GM18951 (cell line): ENCODE data around the gene LTBP2.

Experiments used
- POLR2A ChIP-seq: IDR thresholded peaks from 4 replicates; pipeline ENCODE4 v1.6.1; 2011; ENCODE audit warnings: mild to moderate bottlenecking; ENCODE audit not compliant: insufficient read length, insufficient read depth; ENCODE audit errors: extremely low read depth
- in situ Hi-C: fragments of 300-500 bp; cut with MboI; formaldehyde crosslinking; loops from one replicate; pipeline ENCODE4 v1.12.0; 2022; ENCODE audit warnings: low sequenced_read_pairs, mixed read lengths, inconsistent platforms; ENCODE audit not compliant: unreplicated experiment

LTBP2 gene

GRCh38 chr14:74648601-74649000, 36.6 kb upstream of the LTBP2 start:
- in situ Hi-C loops, result no loop called here
- no peak for TF ChIP-seq POLR2A

DNA sequence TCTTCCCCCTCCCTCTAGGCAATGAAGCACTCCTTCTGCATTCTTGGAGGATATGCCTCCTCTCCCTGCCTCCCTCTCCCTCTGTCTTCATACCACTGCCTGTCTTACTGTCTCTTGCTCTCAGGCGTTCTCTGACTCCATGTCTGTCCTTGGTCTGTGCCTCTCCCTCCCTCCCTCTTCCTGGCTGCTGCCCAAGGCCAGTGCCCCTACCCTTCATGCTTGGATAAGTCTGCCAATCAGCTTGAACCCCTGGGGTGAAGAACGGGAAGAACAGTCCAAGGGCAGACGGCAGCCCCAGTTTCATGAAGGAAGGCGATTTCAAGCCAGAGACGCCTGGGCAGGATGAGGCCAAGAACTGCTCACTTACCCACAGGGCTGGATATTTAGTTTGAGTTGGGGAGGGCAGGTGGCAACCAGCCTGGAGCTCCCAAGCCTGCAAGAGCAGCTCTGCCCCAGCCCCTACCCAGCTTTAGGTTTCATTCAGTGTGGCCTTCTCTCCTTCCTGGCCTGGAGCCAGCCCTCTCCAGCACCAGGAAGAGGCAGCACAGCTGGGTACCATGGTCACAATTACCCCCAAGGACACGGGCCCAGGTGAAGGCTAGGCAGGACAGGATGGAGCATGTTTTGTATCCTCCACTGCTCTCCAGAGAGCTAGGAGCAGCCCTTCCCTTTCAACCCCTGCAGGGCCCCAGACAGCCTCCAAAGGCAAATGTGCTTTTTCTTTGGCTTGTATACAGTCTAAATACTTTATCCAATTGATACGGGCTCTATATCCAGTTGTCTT, 35.8 kb upstream of the LTBP2 start:
- TF ChIP-seq POLR2A, result no peak
- in situ Hi-C loops, result no loop called here

GRCh38 chr14:74647061-74647677, 35.1 kb upstream of the LTBP2 start:
- TF ChIP-seq POLR2A, result no peak
- in situ Hi-C loops, result no loop called here

DNA sequence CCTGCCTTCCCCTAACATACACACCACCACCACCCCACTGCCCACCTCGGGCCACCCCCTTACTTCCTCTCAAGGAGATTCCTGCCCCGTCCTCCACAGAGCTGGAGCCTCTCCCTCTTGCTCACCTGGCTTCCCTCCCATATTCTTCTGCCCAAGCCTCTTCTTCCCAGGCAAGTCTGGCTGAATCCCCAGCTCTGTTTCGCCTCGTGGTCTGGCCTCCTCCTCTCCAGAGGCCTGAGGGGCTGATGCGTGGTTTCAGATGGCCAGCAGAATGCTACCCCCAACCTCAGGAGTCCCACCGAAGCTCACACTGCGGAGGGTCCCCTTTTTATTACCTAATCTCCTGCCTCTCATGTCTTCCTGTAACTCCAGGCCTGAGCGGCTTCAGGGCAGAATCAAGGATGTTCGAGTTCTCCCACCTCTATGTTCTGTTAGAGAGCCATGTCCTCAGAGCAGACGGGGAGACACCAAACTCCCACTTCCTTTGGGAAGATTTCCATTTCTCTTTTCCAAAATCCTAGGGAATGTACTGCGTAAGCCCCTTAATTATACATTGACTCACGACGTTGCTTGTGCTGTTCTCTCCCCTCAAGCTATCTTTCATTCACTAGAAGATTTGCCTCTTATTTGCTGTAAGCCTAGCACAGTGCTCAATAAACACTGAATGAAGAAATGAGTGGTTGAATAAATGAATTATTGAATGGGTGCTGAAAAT, 33.9 kb upstream of the LTBP2 start:
- in situ Hi-C loops, result no loop called here
- TF ChIP-seq POLR2A, result no peak

DNA sequence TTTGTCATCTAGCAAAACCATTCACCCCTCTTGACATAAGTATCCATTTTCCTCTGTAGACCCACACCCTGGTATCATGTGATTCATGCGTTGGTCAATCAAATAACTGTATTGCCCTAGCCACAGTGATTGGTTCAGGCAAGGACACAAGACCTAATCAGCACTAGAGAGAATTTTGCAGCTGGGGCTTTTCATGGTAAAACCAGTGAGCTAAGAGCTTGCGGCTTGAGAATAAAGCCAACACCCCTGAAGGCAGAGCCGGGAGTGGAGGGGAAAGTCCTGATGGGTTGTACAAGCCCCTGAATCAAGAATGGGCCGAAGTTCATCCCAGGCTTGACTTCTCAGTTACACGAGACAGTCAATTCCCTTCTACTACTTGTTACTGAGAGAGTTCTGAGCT, 33.2 kb upstream of the LTBP2 start:
- in situ Hi-C loops, result no loop called here
- no peak for TF ChIP-seq POLR2A

DNA sequence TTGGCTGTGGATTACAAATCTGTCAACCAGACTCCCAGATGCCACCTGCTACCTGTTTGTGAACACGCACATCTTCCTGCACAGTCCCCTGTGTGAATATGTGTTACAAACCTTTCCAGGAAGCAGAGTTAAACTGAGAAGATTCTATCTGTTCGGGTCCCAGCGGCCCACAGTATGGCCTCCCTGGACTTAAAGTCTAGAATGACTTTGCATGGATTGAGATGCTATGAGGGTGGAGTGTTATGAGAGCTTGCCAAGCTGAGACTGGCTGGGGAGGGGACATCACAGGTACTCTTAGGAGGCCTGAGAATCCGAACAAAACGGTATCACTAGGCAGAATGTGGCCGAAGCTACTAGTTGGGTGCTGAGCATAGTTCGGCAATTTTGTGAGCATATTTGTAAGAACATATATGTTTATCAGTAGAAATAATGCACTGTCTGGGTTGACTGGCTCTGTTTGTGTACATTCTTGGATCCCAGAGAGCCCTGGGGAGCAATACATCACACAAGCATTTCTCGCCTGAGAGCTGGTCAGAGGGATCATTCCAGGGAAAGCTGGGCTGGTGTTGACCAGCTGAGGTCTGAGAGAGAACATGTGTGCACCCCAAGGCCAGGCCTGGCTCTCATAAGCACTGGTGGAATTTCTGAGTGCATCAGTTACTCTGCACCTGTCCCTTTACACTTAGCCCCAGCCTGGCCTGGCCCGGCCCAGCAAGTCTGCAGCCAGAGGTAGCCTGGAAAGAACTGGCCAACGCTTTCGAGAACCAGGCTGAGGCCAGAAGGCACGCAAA, 29.8 kb upstream of the LTBP2 start:
- in situ Hi-C loops, result no loop called here
- no peak for TF ChIP-seq POLR2A

DNA sequence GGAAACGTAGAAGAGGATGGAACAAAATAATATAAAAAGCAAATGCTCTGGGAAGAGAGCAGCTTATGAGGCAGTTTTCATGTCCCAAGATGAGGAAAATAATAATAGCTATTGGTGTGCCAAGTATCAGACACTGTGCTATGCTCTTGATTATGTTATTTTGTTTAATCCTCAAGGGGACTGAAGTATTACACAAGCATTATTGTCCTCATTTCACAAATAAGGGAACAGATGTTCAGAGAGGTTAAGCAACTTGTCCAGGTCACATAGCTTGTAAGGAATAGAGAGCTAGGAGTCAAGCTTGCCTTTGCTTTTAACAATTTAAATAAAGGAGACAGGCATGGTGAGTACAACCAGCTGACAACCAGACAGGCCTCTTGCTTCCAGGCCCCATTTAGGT, 26.9 kb upstream of the LTBP2 start:
- in situ Hi-C loops, result no loop called here
- no peak for TF ChIP-seq POLR2A

- in situ Hi-C loops, result no loop called here
- TF ChIP-seq POLR2A, result no peak
Observed at GRCh38 chr14:74638066-74638465, 26.0 kb upstream of the LTBP2 start.

DNA sequence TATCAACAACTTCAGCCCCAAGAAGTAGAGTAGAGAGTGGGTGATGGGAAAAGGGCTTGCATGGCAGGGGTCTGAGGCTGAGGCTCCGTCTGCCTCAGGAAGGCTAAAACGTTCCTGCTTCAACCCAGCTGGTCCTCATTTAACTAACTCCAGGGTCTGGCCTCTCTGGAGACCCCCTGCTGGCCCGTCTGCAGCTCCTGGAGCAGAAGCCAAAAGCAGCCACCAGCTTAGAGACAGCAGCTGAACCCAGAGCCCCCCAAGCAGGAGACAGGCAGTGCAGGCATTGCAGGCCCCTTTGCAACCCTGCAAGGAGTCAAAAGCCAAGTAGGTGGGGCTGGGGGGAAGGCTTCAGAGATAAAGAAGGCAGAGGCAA, 25.1 kb upstream of the LTBP2 start:
- in situ Hi-C loops, result no loop called here
- no peak for TF ChIP-seq POLR2A

DNA sequence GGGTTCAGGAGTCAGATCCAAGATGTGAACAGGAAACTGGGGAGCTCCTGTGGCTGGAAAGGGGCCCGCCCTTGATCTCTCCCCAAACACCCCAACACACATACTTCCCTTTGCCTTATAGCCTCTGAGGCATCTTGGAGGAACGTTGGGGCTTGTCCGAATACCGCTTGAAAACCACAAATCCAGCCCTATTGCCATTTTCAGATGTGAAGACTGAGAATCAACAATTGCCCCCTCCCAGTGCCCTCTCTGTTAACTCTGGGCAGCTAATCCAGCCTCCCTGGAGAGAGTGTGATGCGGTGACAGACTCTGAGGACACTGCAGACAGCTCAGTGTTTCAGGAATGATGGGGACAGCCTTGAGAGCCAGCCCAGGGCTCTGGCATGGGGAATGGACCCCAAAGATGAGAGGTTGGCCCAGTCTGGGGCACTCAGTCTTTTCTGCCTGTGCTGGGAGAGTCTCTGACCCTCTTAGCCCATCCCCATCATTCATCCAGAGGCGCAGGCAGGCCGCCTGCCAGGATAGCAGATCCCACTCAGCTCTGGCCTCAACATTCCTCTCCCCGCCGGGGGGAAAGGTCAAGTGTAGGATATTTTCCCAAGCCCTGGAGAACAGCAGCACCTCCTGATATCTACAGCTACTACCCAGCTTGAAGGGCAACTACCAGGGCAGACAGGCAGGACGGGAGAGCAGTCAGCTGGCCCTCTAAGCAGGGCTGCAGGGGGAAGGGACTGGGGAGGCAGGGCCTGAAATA, 24.6 kb upstream of the LTBP2 start:
- in situ Hi-C loops, result no loop called here
- TF ChIP-seq POLR2A, result no peak

- in situ Hi-C loops, result no loop called here
- no peak for TF ChIP-seq POLR2A
Observed at GRCh38 chr14:74635847-74636246, 23.8 kb upstream of the LTBP2 start.

DNA sequence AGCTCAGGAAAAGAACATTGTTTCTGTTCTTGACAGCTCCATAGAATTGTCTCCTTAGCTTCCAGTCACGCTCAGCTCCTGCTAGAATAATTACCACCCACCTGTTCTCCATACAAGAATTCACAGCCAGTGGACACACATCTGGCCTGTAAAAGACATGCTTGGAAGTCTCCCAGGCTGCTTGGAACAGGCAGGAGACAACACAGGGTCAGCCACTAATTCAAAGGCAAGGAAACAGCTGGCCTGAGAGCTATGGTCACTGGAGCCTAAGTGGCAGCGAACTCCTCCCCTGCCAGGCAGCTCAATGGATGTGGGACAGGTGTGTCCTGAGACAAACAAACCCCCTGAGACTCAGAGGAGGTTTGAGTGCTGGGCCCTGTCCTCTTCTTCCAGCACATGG, 22.9 kb upstream of the LTBP2 start:
- in situ Hi-C loops, result no loop called here
- no peak for TF ChIP-seq POLR2A

DNA sequence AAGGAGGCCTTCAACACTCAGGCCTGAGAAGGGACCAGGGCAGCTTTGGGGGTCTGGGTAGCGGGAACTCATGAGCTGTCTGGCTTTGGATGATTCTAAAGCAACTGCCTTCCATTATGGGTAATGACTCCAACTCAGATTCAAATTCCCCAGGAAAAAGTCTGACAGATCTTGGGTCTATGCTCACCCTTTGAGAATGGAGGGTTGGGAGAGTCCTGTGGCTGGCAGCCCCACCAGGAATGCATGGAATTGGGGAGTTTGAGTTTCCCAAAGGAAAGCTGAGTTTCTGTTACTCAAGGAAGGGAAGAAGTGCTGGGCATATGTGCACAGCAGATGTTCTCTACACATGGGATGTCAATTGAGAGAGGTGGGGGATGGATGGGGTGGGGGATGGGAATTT, 22.4 kb upstream of the LTBP2 start:
- TF ChIP-seq POLR2A, result no peak
- in situ Hi-C loops, result no loop called here
